ENCODE data around the gene PLA2G3.

The PLA2G3 gene

DNA sequence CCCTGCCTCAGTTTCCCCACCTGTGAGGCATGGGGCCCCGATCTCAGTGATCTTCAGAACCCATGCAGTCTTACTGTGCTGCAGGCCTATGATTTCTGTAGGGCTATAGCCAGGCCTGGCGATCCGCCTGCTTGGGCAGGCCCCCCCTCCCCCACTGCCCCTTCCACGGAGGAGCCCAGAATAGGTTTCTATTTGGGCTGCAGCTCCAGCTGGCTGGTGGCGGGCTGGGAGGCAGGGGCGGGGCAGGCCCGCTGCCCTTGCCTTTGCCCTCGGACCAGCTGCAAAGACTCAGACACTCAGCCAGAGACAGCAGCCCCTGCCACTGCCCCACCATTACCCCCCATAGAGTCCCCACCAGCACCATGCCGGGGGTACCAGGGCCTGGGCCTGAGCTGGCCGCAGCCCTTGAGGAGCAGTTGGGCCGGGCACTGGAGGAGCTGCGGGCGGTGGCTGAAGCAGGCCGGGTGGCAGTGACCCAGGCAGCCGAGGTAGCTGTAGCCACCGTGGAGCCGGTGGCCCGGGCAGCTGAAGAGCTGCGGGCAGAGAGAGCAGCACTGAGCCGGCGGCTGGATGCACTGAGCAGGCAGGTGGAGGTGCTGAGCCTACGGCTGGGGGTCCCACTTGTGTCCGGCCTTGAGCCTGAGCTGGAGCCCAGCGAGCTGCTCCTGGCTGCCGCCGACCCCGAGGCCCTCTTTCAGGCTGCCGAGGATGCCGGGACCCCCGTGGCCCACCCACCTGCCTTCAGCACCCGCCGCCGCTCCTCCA lies 47.0 kb downstream of the PLA2G3 start:
- ATAC-seq (ENCODE audit: insufficient read depth, low read depth) (no peak), DNase-seq (no peak)
- no peak for TF ChIP-seq EZH2 (IDR thresholded peaks at IDR 0.05; ENCODE audit: borderline replicate concordance, low read depth, low read length, severe bottlenecking)
- TF ChIP-seq, protein P1, sequence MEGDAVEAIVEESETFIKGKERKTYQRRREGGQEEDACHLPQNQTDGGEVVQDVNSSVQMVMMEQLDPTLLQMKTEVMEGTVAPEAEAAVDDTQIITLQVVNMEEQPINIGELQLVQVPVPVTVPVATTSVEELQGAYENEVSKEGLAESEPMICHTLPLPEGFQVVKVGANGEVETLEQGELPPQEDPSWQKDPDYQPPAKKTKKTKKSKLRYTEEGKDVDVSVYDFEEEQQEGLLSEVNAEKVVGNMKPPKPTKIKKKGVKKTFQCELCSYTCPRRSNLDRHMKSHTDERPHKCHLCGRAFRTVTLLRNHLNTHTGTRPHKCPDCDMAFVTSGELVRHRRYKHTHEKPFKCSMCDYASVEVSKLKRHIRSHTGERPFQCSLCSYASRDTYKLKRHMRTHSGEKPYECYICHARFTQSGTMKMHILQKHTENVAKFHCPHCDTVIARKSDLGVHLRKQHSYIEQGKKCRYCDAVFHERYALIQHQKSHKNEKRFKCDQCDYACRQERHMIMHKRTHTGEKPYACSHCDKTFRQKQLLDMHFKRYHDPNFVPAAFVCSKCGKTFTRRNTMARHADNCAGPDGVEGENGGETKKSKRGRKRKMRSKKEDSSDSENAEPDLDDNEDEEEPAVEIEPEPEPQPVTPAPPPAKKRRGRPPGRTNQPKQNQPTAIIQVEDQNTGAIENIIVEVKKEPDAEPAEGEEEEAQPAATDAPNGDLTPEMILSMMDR (IDR thresholded peaks at IDR 0.05; ENCODE audit: borderline replicate concordance, extremely low read depth, low read length, poor library complexity, severe bottlenecking): no peak
- Histone ChIP-seq H3K27me3 (ENCODE audit: insufficient read depth, low read length, poor library complexity) (no peaks in the 10 kb centered on the region), H3K4me1 (ENCODE audit: insufficient read depth, low read length) (no peaks in the 10 kb centered on the region), H3K27ac (ENCODE audit: low read length) (no peak overlapping the region), H2AFZ (ENCODE audit: low read depth, low read length) (no peak overlapping the region), H3K9me3 (ENCODE audit: insufficient read depth, low read length, severe bottlenecking) (no peaks in the 10 kb centered on the region), H4K20me1 (ENCODE audit: insufficient read depth, low read length) (no peaks in the 10 kb centered on the region; the same call in 1 of the 2 replicates), H3K4me3 (ENCODE audit: low read depth in 1 of 2, low read length in 2 of 2) (no peak overlapping the region), H3K9ac (ENCODE audit: low read depth, low read length) (no peak overlapping the region), H3K4me2 (ENCODE audit: insufficient read depth, low read length) (no peak overlapping the region), H3K79me2 (ENCODE audit: insufficient read depth, low read length) (no peaks in the 10 kb centered on the region), H3K36me3 (ENCODE audit: insufficient read depth, low read length) (peaks cover 79% of the 10 kb centered on the region)

DNA sequence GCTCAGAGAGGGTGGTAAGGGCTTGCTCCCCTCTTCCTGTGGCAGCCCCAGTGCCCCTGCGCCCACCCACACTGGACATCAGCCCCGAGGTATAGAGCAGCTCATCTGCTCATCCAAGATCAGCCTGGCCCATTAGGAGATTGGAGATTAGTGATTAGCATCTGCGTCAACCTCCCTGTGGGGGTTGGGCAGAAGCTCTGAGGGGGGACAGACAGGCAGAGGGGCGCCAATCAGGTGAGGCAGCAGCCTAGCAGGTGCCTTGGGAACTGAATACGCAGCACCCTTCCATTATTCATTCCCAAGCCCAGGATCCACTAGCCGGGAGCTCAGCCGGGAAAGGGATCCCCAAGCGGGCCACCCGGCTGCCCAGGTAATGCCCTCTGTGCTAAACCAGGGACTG lies 48.1 kb downstream of the PLA2G3 start:
- no peak overlapping the region for H3K9ac ChIP-seq (ENCODE audit: low read depth, low read length)
- TF ChIP-seq, protein P1 (IDR thresholded peaks at IDR 0.05; ENCODE audit: borderline replicate concordance, extremely low read depth, low read length, poor library complexity, severe bottlenecking): no peak
- TF ChIP-seq EZH2 (IDR thresholded peaks at IDR 0.05; ENCODE audit: borderline replicate concordance, low read depth, low read length, severe bottlenecking): no peak
- H3K4me2 ChIP-seq (ENCODE audit: insufficient read depth, low read length): no peak overlapping the region
- H3K4me3 ChIP-seq (ENCODE audit: low read depth in 1 of 2, low read length in 2 of 2): no peak overlapping the region
- H3K4me1 ChIP-seq (ENCODE audit: insufficient read depth, low read length): no peaks in the 10 kb centered on the region
- no peak overlapping the region for H2AFZ ChIP-seq (ENCODE audit: low read depth, low read length)
- H3K27me3 ChIP-seq (ENCODE audit: insufficient read depth, low read length, poor library complexity): no peaks in the 10 kb centered on the region
- ATAC-seq (ENCODE audit: insufficient read depth, low read depth) (no peak), DNase-seq (no peak)
- no peaks in the 10 kb centered on the region for H3K9me3 ChIP-seq (ENCODE audit: insufficient read depth, low read length, severe bottlenecking)
- no peak overlapping the region for H3K27ac ChIP-seq (ENCODE audit: low read length)
- H3K79me2 ChIP-seq (ENCODE audit: insufficient read depth, low read length): no peaks in the 10 kb centered on the region
- H3K36me3 ChIP-seq (ENCODE audit: insufficient read depth, low read length): peaks cover 82% of the 10 kb centered on the region
- H4K20me1 ChIP-seq (ENCODE audit: insufficient read depth, low read length): no peaks in the 10 kb centered on the region; the same call in 1 of the 2 replicates

DNA sequence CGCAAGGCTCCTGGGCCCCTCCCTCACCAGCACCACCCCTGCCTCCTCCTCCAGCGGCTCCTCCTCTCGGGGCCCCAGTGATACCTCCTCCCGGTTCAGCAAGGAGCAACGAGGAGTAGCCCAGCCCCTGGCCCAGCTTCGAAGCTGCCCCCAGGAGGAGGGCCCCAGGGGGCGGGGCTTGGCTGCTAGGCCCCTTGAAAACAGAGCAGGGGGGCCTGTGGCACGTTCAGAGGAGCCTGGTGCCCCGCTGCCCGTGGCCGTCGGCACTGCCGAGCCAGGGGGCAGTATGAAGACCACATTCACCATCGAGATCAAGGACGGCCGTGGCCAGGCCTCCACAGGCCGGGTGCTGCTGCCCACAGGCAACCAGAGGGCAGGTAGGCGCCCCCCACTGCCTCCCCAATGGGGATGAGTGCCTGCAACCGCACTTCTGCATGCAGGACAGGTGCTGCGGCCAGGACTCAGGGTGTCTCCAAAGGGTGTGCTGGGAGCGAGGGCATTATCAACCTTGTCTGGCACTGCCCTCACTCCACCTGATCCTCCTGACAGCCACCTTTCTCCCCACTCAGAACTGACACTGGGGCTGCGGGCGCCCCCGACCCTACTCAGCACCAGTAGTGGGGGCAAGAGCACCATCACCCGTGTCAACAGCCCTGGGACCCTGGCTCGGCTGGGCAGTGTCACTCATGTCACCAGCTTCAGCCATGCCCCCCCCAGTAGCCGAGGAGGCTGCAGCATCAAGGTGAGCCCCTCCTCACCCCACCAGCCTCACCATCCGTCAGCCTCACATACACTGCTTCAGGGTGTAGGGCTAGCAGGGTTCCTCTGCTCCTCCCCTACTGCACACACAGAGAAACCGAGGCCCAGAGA lies 49.0 kb downstream of the PLA2G3 start:
- Histone ChIP-seq H3K27ac (ENCODE audit: low read length) (no peak overlapping the region), H3K9ac (ENCODE audit: low read depth, low read length) (no peak overlapping the region), H3K9me3 (ENCODE audit: insufficient read depth, low read length, severe bottlenecking) (no peaks in the 10 kb centered on the region), H3K27me3 (ENCODE audit: insufficient read depth, low read length, poor library complexity) (no peaks in the 10 kb centered on the region), H3K4me3 (ENCODE audit: low read depth in 1 of 2, low read length in 2 of 2) (no peak overlapping the region), H3K79me2 (ENCODE audit: insufficient read depth, low read length) (no peaks in the 10 kb centered on the region), H2AFZ (ENCODE audit: low read depth, low read length) (no peak overlapping the region), H3K4me2 (ENCODE audit: insufficient read depth, low read length) (no peak overlapping the region), H3K36me3 (ENCODE audit: insufficient read depth, low read length) (peaks cover 74% of the 10 kb centered on the region), H4K20me1 (ENCODE audit: insufficient read depth, low read length) (no peaks in the 10 kb centered on the region; the same call in 1 of the 2 replicates), H3K4me1 (ENCODE audit: insufficient read depth, low read length) (no peaks in the 10 kb centered on the region)
- DNase-seq (no peak), ATAC-seq (ENCODE audit: insufficient read depth, low read depth) (no peak)
- no peak for TF ChIP-seq EZH2 (IDR thresholded peaks at IDR 0.05; ENCODE audit: borderline replicate concordance, low read depth, low read length, severe bottlenecking)
- TF ChIP-seq, protein P1 (IDR thresholded peaks at IDR 0.05; ENCODE audit: borderline replicate concordance, extremely low read depth, low read length, poor library complexity, severe bottlenecking): no peak

All from DND-41 (cell line).